ENCODE data around the gene CCIN.

DNA sequence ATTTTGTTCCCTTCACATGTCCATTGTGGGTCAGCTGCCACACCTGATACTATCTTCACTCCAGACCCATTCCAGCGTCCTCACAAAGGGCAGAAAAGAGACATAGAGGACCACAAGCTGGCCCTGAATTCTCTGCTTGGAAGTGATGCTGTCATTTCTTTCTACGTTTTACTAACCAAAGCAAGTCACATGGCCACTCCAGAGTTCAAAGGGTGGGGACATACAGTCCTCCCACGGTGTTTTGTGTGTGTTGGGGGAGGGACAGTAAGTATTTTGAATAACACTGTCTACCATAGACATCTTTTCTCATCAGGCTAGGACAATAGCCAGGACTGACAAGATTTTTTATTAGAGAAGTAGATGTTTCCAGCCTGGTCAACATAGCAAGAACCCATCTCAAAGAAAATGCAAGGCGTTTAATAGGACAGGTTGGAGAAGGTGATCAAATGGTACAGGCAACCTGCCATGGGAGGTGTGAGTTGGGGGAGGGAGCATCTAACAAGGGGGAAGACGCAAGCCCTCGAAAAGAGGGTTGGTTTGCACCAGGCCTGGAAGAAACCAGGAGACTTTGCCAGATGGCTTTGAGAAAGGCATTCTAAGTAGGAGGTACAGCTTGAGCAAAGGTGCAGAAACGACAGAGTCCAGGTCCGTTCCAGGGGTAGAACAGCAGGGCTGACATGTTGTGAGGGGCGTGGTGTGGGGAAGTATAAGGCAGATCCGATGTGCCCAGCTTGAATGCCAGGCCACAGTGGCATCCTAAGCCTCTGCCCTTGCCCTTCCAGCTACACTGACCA, 43.9 kb upstream of the CCIN start:
- TF ChIP-seq, protein P1, sequence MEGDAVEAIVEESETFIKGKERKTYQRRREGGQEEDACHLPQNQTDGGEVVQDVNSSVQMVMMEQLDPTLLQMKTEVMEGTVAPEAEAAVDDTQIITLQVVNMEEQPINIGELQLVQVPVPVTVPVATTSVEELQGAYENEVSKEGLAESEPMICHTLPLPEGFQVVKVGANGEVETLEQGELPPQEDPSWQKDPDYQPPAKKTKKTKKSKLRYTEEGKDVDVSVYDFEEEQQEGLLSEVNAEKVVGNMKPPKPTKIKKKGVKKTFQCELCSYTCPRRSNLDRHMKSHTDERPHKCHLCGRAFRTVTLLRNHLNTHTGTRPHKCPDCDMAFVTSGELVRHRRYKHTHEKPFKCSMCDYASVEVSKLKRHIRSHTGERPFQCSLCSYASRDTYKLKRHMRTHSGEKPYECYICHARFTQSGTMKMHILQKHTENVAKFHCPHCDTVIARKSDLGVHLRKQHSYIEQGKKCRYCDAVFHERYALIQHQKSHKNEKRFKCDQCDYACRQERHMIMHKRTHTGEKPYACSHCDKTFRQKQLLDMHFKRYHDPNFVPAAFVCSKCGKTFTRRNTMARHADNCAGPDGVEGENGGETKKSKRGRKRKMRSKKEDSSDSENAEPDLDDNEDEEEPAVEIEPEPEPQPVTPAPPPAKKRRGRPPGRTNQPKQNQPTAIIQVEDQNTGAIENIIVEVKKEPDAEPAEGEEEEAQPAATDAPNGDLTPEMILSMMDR (IDR thresholded peaks at IDR 0.05) = no peak
- no peak for TF ChIP-seq POLR2AphosphoS5 (IDR thresholded peaks at IDR 0.05; ENCODE audit: insufficient read depth in 1 of 2, low read depth in 1 of 2)

All from vagina (tissue), 2 donors.